Smooth muscle cell (in vitro differentiated cells): Measurements from ENCODE around the gene WSCD2. TPM values are rescaled to one million over a fixed set of nuclear protein-coding genes. Genes with fewer than 3 reads are reported as not detected.

Source experiments
- DNase-seq: peaks from one replicate; lab custom pipeline; 2025; ENCODE audit not compliant: unreplicated experiment; lab: John Stamatoyannopoulos, UW
- H2AFZ ChIP-seq: fragments of 200-600 bp; sonication (generic); 2 replicates; pipeline ENCODE4 v1.6.0; 2016; ENCODE audit warnings: antibody characterized with exemption, low read depth, mild to moderate bottlenecking
- H3F3A ChIP-seq: fragments of 200-600 bp; sonication (generic); 2 replicates; pipeline ENCODE4 v1.6.0; 2017; ENCODE audit warnings: antibody characterized with exemption, low read depth
- H3K27ac ChIP-seq: fragments of 200-600 bp; sonication (generic); 2 replicates; pipeline ENCODE4 v1.5.1; 2016; ENCODE audit warnings: low read depth, mild to moderate bottlenecking
- H3K27me3 ChIP-seq: fragments of 200-600 bp; sonication (generic); 2 replicates; pipeline ENCODE4 v1.6.1; 2016; ENCODE audit warnings: low read depth, mild to moderate bottlenecking
- H3K36me3 ChIP-seq: fragments of 200-600 bp; sonication (generic); 2 replicates; pipeline ENCODE4 v1.5.1; 2016; ENCODE audit warnings: low read depth
- H3K4me1 ChIP-seq: fragments of 200-600 bp; sonication (generic); 2 replicates; pipeline ENCODE4 v1.5.1; 2016; ENCODE audit warnings: low read depth
- H3K4me2 ChIP-seq: fragments of 200-600 bp; sonication (generic); 2 replicates; pipeline ENCODE4 v1.6.0; 2016; ENCODE audit warnings: mild to moderate bottlenecking
- H3K4me3 ChIP-seq: fragments of 200-600 bp; sonication (generic); 2 replicates; pipeline ENCODE4 v1.5.1; 2016; ENCODE audit warnings: mild to moderate bottlenecking
- H3K79me2 ChIP-seq: fragments of 200-600 bp; sonication (generic); 2 replicates; pipeline ENCODE4 v1.6.0; 2016; ENCODE audit warnings: low read depth, mild to moderate bottlenecking
- H3K9ac ChIP-seq: fragments of 200-600 bp; sonication (generic); 2 replicates; pipeline ENCODE4 v1.6.0; 2016; ENCODE audit warnings: low read depth
- H3K9me3 ChIP-seq: fragments of 200-600 bp; sonication (generic); replicated peaks from 2 replicates; pipeline ENCODE4 v1.5.1; 2016; ENCODE audit warnings: low read depth
- H4K20me1 ChIP-seq: fragments of 200-600 bp; sonication (generic); 2 replicates; pipeline ENCODE4 v1.6.0; 2016; ENCODE audit warnings: low read depth
- WGBS: methylation state at CpG from one replicate; pipeline ENCODE4 v1.1.7; 2016; ENCODE audit warnings: low lambda C conversion rate; 5-methylcytosine and 5-hydroxymethylcytosine counted together
- polyA plus RNA-seq: library from polyadenylated mRNA; unstranded; fragments of >200 nt; fragmentation: Nextera tagmentation; extraction: Ambion mirVana; gene quantifications from 2 replicates; pipeline ENCODE4 v1.2.1, GENCODE V29; 2016
- total RNA-seq: library from RNA; depleted of rRNA; stranded (reverse); fragments of >200 nt; gene quantifications from 2 replicates; pipeline ENCODE4 v1.2.3, GENCODE V29; 2014
- TF ChIP-seq, protein P1 (sequence below): fragments of 200-600 bp; sonication (generic); IDR thresholded peaks from 2 replicates; pipeline ENCODE4 v1.5.1; 2017; ENCODE audit warnings: borderline replicate concordance, mild to moderate bottlenecking, antibody characterized with exemption; ENCODE audit not compliant: insufficient read depth, poor library complexity, severe bottlenecking

The WSCD2 gene
- total and polyA plus RNA-seq, 2 experiments from 2014 or later = 0.13 TPM

DNA sequence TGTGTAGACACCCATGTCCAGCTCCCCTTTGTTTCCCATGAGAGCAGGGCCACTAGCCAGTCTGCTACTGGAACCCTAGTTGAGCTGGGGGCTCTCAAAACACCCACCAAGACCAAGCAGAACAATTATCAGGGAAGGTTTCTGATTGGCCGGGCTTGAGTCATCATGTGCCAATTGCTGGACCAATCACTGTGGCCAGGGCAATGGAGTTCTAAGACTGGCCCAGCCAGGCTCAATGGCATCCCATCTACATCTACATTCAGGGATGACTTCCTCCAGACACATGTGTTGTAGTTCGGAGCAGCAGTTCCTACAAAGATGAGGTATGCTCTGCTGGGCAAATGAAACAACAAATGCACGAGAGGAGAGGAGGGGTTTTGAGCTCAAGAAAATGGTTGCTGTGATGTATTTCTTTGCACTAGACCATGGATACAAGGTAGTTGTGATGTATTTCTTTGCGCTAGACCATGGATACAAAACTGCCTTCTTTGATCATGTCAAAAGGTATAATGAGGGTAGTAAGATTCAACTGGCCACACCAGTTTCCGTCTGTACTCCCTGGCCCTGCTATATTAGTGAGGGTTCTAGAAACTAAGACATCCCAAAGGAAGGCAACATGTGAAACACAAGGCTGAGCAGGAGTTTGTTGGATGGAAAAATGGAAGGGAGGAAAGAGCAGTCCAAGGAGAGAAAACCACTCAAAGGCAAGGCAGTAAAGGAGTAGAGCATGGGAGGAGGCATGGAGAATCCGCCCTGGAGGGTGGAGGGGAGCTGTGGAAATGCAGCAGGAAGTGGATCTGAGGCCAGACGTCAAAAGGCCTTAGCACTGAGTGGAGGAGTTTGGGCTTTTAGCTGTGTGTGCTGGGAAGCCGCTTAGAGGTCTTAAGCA lies 8.9 kb upstream of the WSCD2 start:
- 81% methylated on average over 8 of the region's 8 CpGs for WGBS
- TF ChIP-seq, protein P1, sequence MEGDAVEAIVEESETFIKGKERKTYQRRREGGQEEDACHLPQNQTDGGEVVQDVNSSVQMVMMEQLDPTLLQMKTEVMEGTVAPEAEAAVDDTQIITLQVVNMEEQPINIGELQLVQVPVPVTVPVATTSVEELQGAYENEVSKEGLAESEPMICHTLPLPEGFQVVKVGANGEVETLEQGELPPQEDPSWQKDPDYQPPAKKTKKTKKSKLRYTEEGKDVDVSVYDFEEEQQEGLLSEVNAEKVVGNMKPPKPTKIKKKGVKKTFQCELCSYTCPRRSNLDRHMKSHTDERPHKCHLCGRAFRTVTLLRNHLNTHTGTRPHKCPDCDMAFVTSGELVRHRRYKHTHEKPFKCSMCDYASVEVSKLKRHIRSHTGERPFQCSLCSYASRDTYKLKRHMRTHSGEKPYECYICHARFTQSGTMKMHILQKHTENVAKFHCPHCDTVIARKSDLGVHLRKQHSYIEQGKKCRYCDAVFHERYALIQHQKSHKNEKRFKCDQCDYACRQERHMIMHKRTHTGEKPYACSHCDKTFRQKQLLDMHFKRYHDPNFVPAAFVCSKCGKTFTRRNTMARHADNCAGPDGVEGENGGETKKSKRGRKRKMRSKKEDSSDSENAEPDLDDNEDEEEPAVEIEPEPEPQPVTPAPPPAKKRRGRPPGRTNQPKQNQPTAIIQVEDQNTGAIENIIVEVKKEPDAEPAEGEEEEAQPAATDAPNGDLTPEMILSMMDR = no peak

DNA sequence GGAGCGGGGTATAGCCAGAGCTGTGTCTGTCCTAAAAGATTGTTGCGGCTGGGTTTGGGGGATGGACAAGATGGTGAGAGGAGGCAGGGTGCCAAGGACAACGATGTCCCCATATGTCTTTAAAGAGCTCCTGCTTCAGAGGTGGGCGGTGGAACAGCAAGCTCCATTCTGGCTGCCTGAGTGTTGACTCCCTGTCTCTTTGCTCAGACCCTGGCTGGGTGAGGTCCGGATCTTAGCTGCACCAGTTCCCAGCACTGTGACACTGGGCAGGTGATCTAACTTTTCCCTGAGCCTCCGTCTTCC lies 8.3 kb upstream of the WSCD2 start:
- no peak overlapping the region for H3K27ac ChIP-seq
- H3K36me3 ChIP-seq = no peaks in the 10 kb centered on the region
- H3K27me3 ChIP-seq = no peaks in the 10 kb centered on the region
- no peak overlapping the region for H3K4me2 ChIP-seq
- no peak overlapping the region for H3K4me3 ChIP-seq
- H3K4me1 ChIP-seq = no peaks in the 10 kb centered on the region
- H2AFZ ChIP-seq = no peak overlapping the region
- TF ChIP-seq, protein P1 = no peak
- 79% methylated on average over 6 of the region's 6 CpGs for WGBS
- no peaks in the 10 kb centered on the region for H3K79me2 ChIP-seq
- H3K9me3 ChIP-seq = no peaks in the 10 kb centered on the region
- no peak for DNase-seq
- H4K20me1 ChIP-seq = no peaks in the 10 kb centered on the region
- H3F3A ChIP-seq = no peaks in the 10 kb centered on the region
- H3K9ac ChIP-seq = no peak overlapping the region

More for the DNA sequence above, 8.9 kb upstream of the WSCD2 start:
- H3K4me1 ChIP-seq = no peaks in the 10 kb centered on the region
- no peaks in the 10 kb centered on the region for H3F3A ChIP-seq
- no peaks in the 10 kb centered on the region for H3K9me3 ChIP-seq
- H4K20me1 ChIP-seq = no peaks in the 10 kb centered on the region
- H3K9ac ChIP-seq = no peak overlapping the region
- no peaks in the 10 kb centered on the region for H3K36me3 ChIP-seq
- no peak overlapping the region for H3K4me3 ChIP-seq
- no peaks in the 10 kb centered on the region for H3K27me3 ChIP-seq
- no peaks in the 10 kb centered on the region for H3K79me2 ChIP-seq
- H2AFZ ChIP-seq = no peak overlapping the region
- no peak for DNase-seq
- H3K27ac ChIP-seq = no peak overlapping the region
- H3K4me2 ChIP-seq = no peak overlapping the region

DNA sequence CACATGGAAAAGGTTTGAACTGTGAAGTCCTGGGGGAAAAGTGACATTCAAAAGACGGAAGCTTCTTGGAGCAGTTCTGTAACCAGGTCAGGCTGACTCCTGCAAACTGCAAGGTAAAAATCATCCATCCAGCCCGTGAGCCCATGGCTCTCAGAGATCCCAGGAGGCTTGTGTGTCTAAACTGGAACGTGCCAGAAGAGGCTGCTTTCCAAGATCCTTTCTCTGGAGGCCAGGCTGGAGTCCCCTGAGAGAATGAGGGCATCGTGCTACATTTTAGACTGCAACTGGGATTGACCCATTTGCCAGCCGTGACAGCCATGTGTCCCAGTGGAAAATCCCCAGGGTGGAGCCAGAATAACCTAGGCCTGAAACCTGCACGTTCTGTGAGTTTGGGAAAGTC lies 7.8 kb upstream of the WSCD2 start:
- TF ChIP-seq, protein P1 = no peak
- Histone ChIP-seq H3K4me3 (no peak overlapping the region), H3K27ac (no peak overlapping the region), H4K20me1 (no peaks in the 10 kb centered on the region), H3K4me2 (no peak overlapping the region), H2AFZ (no peak overlapping the region), H3K9me3 (no peaks in the 10 kb centered on the region), H3K27me3 (no peaks in the 10 kb centered on the region), H3F3A (no peaks in the 10 kb centered on the region), H3K79me2 (no peaks in the 10 kb centered on the region), H3K36me3 (no peaks in the 10 kb centered on the region), H3K4me1 (no peaks in the 10 kb centered on the region), H3K9ac (no peak overlapping the region)
- DNase-seq = no peak
- 88% methylated on average over 6 of the region's 6 CpGs for WGBS
